Left ventricle myocardium inferior (tissue), 1 donor: ENCODE results near the gene PLEKHJ1. TPM values are rescaled to one million over a fixed set of nuclear protein-coding genes. Genes with fewer than 3 reads are reported as not detected.

Source experiments
- DNase-seq: peaks from one replicate; pipeline ENCODE4 v3.0.0-alpha.2; 2020
- H3K27ac ChIP-seq: fragments of 200-600 bp; replicated peaks from 2 replicates; pipeline ENCODE4 v1.8.0; 2021
- H3K27me3 ChIP-seq: fragments of 200-600 bp; 2 replicates; pipeline ENCODE4 v1.8.0; 2021; ENCODE audit warnings: low read depth
- H3K36me3 ChIP-seq: fragments of 200-600 bp; 2 replicates; pipeline ENCODE4 v1.8.0; 2021
- H3K4me1 ChIP-seq: fragments of 200-600 bp; 2 replicates; pipeline ENCODE4 v1.8.0; 2021
- H3K4me3 ChIP-seq: fragments of 200-600 bp; 2 replicates; pipeline ENCODE4 v1.8.0; 2021; ENCODE audit warnings: mild to moderate bottlenecking, moderate library complexity
- H3K9me3 ChIP-seq: fragments of 200-600 bp; replicated peaks from 2 replicates; pipeline ENCODE4 v1.8.0; 2021
- CTCF ChIP-seq: fragments of 200-600 bp; IDR thresholded peaks from 2 replicates; pipeline ENCODE4 v1.8.0; 2021; ENCODE audit warnings: antibody characterized with exemption, mild to moderate bottlenecking, borderline replicate concordance
- intact Hi-C: fragments of 100-400 bp; cut with micrococcal nuclease; formaldehyde crosslinking; loops from one replicate; pipeline ENCODE4 v1.11.0; 2022
- total RNA-seq: library from RNA; stranded (reverse); fragmentation: NEBNext Ultra II Directional; extraction: Animal tissue kit (Norgen Biotek cat#: 25700); gene quantifications from one replicate; pipeline ENCODE4 v1.2.1, GENCODE V29; 2021
- donor health status: DM: no; HTN: yes; CAD: no; lungs with severe emphysema.

Gene PLEKHJ1
- total RNA-seq, 1 donor from 2014 or later: 47.8 TPM

DNA sequence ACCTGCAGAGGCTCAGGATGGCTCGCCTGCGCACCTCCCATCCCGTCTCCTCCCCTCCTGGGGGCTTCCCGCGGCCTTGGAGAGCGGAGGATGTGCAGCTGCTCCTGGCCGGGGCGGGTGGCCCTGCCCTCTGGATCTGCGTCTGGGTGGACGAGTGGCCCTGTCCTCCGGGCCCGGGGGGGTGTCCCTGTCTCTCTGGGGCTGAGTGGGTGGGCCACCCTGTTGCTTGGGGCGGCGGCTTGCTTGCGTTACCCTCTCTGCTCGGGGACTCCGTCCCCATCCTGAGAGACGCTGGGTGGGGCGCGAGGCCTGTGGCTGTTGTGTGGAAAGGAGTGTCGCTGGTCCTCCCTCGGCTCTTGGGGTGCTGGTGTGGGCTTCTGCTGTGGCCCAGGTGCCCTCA lies 37.8 kb downstream of the PLEKHJ1 start:
- H3K27me3 ChIP-seq: no peaks in the 10 kb centered on the region
- H3K4me1 ChIP-seq: no peaks in the 10 kb centered on the region
- no peak for TF ChIP-seq CTCF
- no peak overlapping the region for H3K4me3 ChIP-seq
- H3K36me3 ChIP-seq: peaks cover 49% of the 10 kb centered on the region
- intact Hi-C loops: no loop called here
- H3K9me3 ChIP-seq: no peaks in the 10 kb centered on the region
- DNase-seq: no peak
- H3K27ac ChIP-seq: no peak overlapping the region

DNA sequence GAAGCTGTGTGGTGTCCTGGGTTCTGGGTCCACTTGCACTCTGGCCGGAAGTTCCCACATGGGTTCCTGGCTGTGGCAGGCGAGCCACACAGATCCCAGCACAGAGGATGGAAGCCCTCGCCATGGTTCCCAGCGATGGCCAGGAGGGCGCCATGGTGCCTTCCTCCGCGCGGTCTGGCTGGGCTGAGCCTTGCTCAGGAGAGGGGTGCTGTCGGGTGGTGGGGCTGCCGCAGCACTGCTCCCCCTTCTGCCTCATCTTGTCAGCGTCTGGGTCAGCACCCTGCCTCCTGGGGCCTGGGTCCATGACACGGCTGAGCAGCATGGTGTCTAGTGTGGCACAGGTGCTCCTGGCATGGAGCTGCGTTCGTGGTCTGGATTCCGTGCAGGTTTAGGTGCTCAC lies 38.9 kb downstream of the PLEKHJ1 start:
- Histone ChIP-seq H3K27me3 (no peaks in the 10 kb centered on the region), H3K36me3 (peaks cover 56% of the 10 kb centered on the region), H3K9me3 (no peaks in the 10 kb centered on the region), H3K4me1 (no peaks in the 10 kb centered on the region), H3K4me3 (no peak overlapping the region), H3K27ac (no peak overlapping the region)
- DNase-seq: no peak
- intact Hi-C loops: no loop called here
- no peak for TF ChIP-seq CTCF

DNA sequence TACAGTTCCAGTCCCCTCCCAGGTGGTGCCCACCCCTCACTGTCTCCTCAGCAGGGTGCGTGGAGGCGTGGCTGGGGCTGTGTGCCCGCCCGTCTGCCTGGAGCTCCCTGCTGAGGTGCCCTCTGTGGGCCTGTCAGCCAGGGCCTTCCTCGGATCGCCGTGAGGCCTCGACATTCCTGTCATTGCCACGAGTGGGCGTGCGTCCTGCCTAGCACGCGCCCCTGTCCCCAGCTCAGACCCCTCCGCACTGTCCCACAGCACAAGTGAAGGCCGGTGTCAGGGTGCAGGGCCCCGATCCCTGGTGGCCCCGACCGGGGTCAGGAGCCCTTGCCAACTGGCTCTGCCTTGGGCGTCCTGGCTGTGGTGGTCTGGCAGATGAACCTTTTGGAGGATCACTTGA lies 40.2 kb downstream of the PLEKHJ1 start:
- Histone ChIP-seq H3K4me3 (no peak overlapping the region), H3K27me3 (no peaks in the 10 kb centered on the region), H3K4me1 (no peaks in the 10 kb centered on the region), H3K36me3 (peaks cover 70% of the 10 kb centered on the region), H3K27ac (no peak overlapping the region), H3K9me3 (no peaks in the 10 kb centered on the region)
- intact Hi-C loops: no loop called here
- no peak for TF ChIP-seq CTCF
- no peak for DNase-seq

GRCh38 chr19:2195361-2195760 lies 40.8 kb downstream of the PLEKHJ1 start:
- no peak overlapping the region for H3K4me3 ChIP-seq
- peaks cover 69% of the 10 kb centered on the region for H3K36me3 ChIP-seq
- intact Hi-C loops: no loop called here
- TF ChIP-seq CTCF: no peak
- no peak for DNase-seq
- no peaks in the 10 kb centered on the region for H3K27me3 ChIP-seq
- H3K4me1 ChIP-seq: no peaks in the 10 kb centered on the region
- H3K27ac ChIP-seq: no peak overlapping the region
- no peaks in the 10 kb centered on the region for H3K9me3 ChIP-seq

DNA sequence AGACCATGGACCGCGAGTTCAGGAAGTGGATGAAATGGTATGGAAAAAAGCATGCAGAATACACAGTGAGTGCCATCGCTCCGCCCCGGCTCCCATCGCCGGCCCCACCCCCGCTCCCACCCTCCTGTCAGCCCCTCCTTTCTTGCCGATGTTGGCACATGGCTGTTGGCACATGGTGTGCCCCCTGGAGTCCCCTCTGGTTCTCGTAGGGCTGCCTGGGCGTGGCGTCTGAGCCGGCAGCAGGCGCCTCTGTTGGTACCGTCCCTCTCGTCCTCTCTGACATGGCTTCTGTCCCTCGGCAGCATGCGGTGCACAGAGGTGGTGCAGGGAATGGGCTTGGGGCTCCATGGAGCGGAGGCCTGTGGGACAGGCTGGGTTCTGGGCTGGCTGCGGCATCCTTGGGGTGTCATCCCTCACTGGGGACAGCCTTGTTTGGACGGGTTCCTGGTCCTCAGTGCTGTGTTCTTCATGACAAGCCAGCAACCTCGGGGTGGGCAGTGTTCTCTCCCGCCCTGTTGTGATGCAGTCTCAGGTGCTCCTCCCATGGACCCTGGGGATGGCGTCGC lies 41.5 kb downstream of the PLEKHJ1 start:
- H3K27me3 ChIP-seq: no peaks in the 10 kb centered on the region
- H3K4me1 ChIP-seq: peaks cover 7% of the 10 kb centered on the region
- H3K4me3 ChIP-seq: no peak overlapping the region
- no peaks in the 10 kb centered on the region for H3K9me3 ChIP-seq
- H3K27ac ChIP-seq: no peak overlapping the region
- H3K36me3 ChIP-seq: peaks cover 66% of the 10 kb centered on the region
- no peak for TF ChIP-seq CTCF
- intact Hi-C loops: no loop called here
- no peak for DNase-seq

DNA sequence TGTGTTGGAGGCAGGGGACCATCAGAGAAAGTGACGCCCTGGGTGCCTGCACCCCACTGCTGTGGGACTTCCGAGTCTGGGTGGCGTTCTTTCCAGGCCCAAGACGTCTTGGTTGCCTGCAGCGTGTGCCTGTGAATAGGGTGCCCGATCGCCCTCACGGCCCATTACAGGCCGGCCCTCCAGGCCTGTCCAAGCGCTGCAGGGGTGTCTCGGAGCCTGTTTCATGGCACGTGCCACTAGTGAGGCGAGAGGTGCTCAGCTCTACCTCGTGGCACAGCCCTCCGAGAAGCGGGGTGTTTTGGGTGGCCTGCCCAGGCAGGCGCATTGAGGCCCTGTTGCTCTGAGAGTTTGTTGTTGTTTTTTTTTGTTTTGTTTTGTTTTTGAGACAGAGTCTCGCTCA lies 42.3 kb downstream of the PLEKHJ1 start:
- Histone ChIP-seq H3K27me3 (no peaks in the 10 kb centered on the region), H3K4me3 (no peak overlapping the region), H3K4me1 (peaks cover 15% of the 10 kb centered on the region), H3K9me3 (no peaks in the 10 kb centered on the region), H3K36me3 (peaks cover 72% of the 10 kb centered on the region), H3K27ac (no peak overlapping the region)
- TF ChIP-seq CTCF: no peak
- no peak for DNase-seq
- intact Hi-C loops: no loop called here
